Keratinocyte (primary cell): ENCODE data around the gene ZMYND12.

Experiments used
- CTCF ChIP-seq, 3 experiments: IDR thresholded peaks in 1 of 3; conservative IDR thresholded peaks in 1 of 3; optimal IDR thresholded peaks in 1 of 3; 2 replicates in 2 of 3; 3 replicates in 1 of 3; pipeline versions ENCODE3 to v1.5.1; 2011; ENCODE audit warnings: low read length in 3 of 3, mild to moderate bottlenecking in 3 of 3, moderate library complexity in 2 of 3, control low read depth in 1 of 3, inconsistent platforms in 1 of 3; ENCODE audit not compliant: insufficient read depth in 2 of 3; ENCODE audit errors: extremely low read depth in 1 of 3
- EZH2 ChIP-seq: IDR thresholded peaks from one replicate; pipeline ENCODE4 v1.6.1; 2012; ENCODE audit warnings: inconsistent platforms, mild to moderate bottlenecking, low read length, moderate library complexity

GRCh38 chr1:42385283-42385682 lies 70.5 kb downstream of the ZMYND12 start:
- TF ChIP-seq CTCF (optimal IDR thresholded peaks at IDR 0.05 in 1 of 3, IDR thresholded peaks at IDR 0.05 in 1 of 3, conservative IDR thresholded peaks at IDR 0.05 in 1 of 3; ENCODE audit: extremely low read depth in 1 of 3, insufficient read depth in 2 of 3, low read length in 3 of 3) (no peak), EZH2 (no peak)
